KMS-11 (cell line): ENCODE results near the gene MOB3B.

ENCODE experiments used
- H2AFZ ChIP-seq: fragments of 200-600 bp; sonication (generic); 2 replicates; pipeline ENCODE4 v1.6.1; 2016; ENCODE audit warnings: antibody characterized with exemption, mixed run types, low read depth
- H3K27ac ChIP-seq: fragments of 200-600 bp; sonication (generic); 2 replicates; pipeline ENCODE4 v1.6.1; 2016; ENCODE audit warnings: mild to moderate bottlenecking, mixed run types
- H3K27me3 ChIP-seq: fragments of 200-600 bp; sonication (generic); 2 replicates; pipeline ENCODE4 v1.6.1; 2017; ENCODE audit warnings: mild to moderate bottlenecking, low read depth, mixed run types, moderate library complexity; ENCODE audit not compliant: insufficient read depth
- H3K36me3 ChIP-seq: fragments of 200-600 bp; sonication (generic); 2 replicates; pipeline ENCODE4 v1.6.1; 2017; ENCODE audit warnings: mild to moderate bottlenecking, mixed run types; ENCODE audit not compliant: insufficient read depth
- H3K4me1 ChIP-seq: fragments of 200-600 bp; sonication (generic); 2 replicates; pipeline ENCODE4 v1.6.1; 2016; ENCODE audit warnings: mild to moderate bottlenecking, low read depth, mixed run types; ENCODE audit not compliant: poor library complexity, severe bottlenecking
- H3K4me2 ChIP-seq: fragments of 200-600 bp; sonication (generic); 2 replicates; pipeline ENCODE4 v1.7.0; 2016; ENCODE audit warnings: mild to moderate bottlenecking, mixed run types
- H3K4me3 ChIP-seq: fragments of 200-600 bp; sonication (generic); IDR thresholded peaks from 2 replicates; pipeline ENCODE4 v1.6.1; 2017; ENCODE audit warnings: low read depth, low read length, mixed read lengths; ENCODE audit not compliant: insufficient read depth
- H3K79me2 ChIP-seq: fragments of 200-600 bp; sonication (generic); 2 replicates; pipeline ENCODE4 v1.6.1; 2016; ENCODE audit warnings: low read depth, mixed run types; ENCODE audit not compliant: insufficient read depth
- H3K9ac ChIP-seq: fragments of 200-600 bp; sonication (generic); 2 replicates; pipeline ENCODE4 v1.6.1; 2016; ENCODE audit warnings: mild to moderate bottlenecking, mixed run types
- H4K20me1 ChIP-seq: fragments of 200-600 bp; sonication (generic); 2 replicates; pipeline ENCODE4 v1.6.1; 2016; ENCODE audit warnings: mild to moderate bottlenecking, mixed run types; ENCODE audit not compliant: insufficient read depth
- CTCF ChIP-seq: fragments of 200-600 bp; sonication (generic); conservative IDR thresholded peaks from 2 replicates; pipeline ENCODE4 v1.6.1; 2017; ENCODE audit warnings: low read depth, mild to moderate bottlenecking, antibody characterized with exemption, low read length, moderate library complexity, mixed read lengths

MOB3B gene

GRCh38 chr9:27548055-27548741, 18.6 kb upstream of the MOB3B start:
- Histone ChIP-seq H3K36me3 (no peaks in the 10 kb centered on the region), H3K79me2 (no peaks in the 10 kb centered on the region), H3K27ac (no peak overlapping the region), H4K20me1 (no peaks in the 10 kb centered on the region), H3K9ac (no peak overlapping the region), H3K27me3 (no peaks in the 10 kb centered on the region), H3K4me3 (no peak overlapping the region), H2AFZ (no peak overlapping the region), H3K4me2 (no peak overlapping the region), H3K4me1 (no peaks in the 10 kb centered on the region)
- peak; percentile 52; the same call in 1 of the 2 replicates for TF ChIP-seq CTCF

GRCh38 chr9:27545471-27545870, 15.9 kb upstream of the MOB3B start:
- Histone ChIP-seq H3K4me2 (no peak overlapping the region), H4K20me1 (no peaks in the 10 kb centered on the region), H3K79me2 (no peaks in the 10 kb centered on the region), H3K36me3 (no peaks in the 10 kb centered on the region), H3K9ac (no peak overlapping the region), H2AFZ (no peak overlapping the region), H3K27ac (no peak overlapping the region), H3K4me3 (no peak overlapping the region), H3K4me1 (no peaks in the 10 kb centered on the region), H3K27me3 (no peaks in the 10 kb centered on the region)
- no peak for TF ChIP-seq CTCF

- Histone ChIP-seq H4K20me1 (no peaks in the 10 kb centered on the region), H2AFZ (no peak overlapping the region), H3K27ac (no peak overlapping the region), H3K4me1 (peaks cover 7% of the 10 kb centered on the region), H3K4me2 (no peak overlapping the region), H3K36me3 (no peaks in the 10 kb centered on the region), H3K27me3 (no peaks in the 10 kb centered on the region), H3K4me3 (no peak overlapping the region), H3K79me2 (no peaks in the 10 kb centered on the region), H3K9ac (no peak overlapping the region)
- no peak for TF ChIP-seq CTCF
These were observed 12.9 kb upstream of the MOB3B start for GRCh38 chr9:27542508-27542907.

- no peaks in the 10 kb centered on the region for H3K79me2 ChIP-seq
- no peak for TF ChIP-seq CTCF
- H3K27me3 ChIP-seq, result no peaks in the 10 kb centered on the region
- H3K9ac ChIP-seq, result no peak overlapping the region
- H2AFZ ChIP-seq, result no peak overlapping the region
- no peaks in the 10 kb centered on the region for H3K36me3 ChIP-seq
- no peak overlapping the region for H3K4me2 ChIP-seq
- no peak overlapping the region for H3K4me3 ChIP-seq
- no peak overlapping the region for H3K27ac ChIP-seq
- peaks cover 7% of the 10 kb centered on the region for H3K4me1 ChIP-seq
- no peaks in the 10 kb centered on the region for H4K20me1 ChIP-seq
These were observed 12.1 kb upstream of the MOB3B start for GRCh38 chr9:27541740-27542139.
